OCI-LY7 (cell line): Measurements from ENCODE around the gene FANCB.

Source experiments
- CTCF ChIP-seq: fragments of 200-600 bp; sonication (generic); conservative IDR thresholded peaks from 2 replicates; pipeline ENCODE4 v1.5.1; 2014; ENCODE audit warnings: mild to moderate bottlenecking, antibody characterized with exemption, low read length, moderate library complexity, mixed read lengths
- EZH2phosphoT487 ChIP-seq: fragments of 200-600 bp; sonication (generic); IDR thresholded peaks from 2 replicates; pipeline ENCODE4 v1.6.1; 2018; ENCODE audit warnings: low read depth, borderline replicate concordance, mild to moderate bottlenecking, mixed run types, antibody characterized with exemption, low read length, moderate library complexity, mixed read lengths

DNA sequence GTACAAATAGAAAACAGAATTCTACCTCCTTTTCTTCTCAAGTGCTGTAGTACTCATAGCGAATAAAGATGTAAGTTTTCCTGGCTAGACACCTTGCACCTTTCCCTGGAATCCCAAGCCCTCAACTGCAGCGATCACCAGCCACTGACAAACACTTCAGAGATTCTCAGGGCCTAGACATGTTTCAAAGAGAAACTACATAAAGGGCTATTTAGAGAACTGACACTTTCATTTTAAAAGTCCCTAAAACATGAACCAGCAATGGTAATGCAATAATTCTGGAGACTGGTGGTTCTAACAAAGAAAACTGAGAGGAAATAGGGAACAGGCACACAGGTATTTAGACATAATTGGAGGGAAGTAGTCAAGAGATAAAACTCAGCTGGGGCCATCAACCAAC lies 35.7 kb downstream of the FANCB start:
- TF ChIP-seq CTCF (no peak), EZH2phosphoT487 (no peak)
